Articular chondrocyte of knee joint (primary cell): ENCODE results near the gene HK1. TPM values are rescaled to one million over a fixed set of nuclear protein-coding genes. Genes with fewer than 3 reads are reported as not detected.

Experiments
- total RNA-seq: library from RNA; depleted of rRNA; stranded (reverse); fragments of >200 nt; gene quantifications from 2 replicates; pipeline ENCODE4 v1.2.3, GENCODE V29; 2012

HK1 gene
- total RNA-seq: 108 and 111 TPM in 2 replicates

DNA sequence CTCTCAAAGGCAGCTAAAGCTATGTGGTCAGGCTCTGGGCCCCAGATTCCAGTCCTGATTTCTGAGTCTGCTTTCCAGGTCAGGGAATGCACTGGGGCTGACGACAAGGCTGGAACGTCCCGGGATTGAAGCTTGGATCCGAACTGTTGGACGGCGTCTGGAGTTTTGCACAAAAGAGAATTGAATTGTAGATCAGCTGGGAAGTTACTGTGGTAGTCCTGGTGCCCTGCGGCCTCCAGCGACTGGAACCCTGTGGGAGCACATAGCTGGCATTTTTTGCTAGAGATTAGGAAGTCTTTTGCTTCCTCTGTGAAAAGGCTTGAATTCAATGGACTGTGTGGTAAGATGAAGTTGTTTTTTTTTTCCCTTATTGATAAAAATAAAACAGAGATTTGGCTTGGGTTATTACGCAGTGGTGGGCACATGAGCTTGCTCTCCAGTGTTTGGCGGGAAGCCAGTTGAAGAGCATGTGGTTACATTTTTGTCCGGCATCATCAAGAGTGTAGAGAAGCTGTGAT is at the start of gene HK1:
Gene HK1, plus strand, starts transcription at position 51 of the 518 bp plus-strand sequence.

DNA sequence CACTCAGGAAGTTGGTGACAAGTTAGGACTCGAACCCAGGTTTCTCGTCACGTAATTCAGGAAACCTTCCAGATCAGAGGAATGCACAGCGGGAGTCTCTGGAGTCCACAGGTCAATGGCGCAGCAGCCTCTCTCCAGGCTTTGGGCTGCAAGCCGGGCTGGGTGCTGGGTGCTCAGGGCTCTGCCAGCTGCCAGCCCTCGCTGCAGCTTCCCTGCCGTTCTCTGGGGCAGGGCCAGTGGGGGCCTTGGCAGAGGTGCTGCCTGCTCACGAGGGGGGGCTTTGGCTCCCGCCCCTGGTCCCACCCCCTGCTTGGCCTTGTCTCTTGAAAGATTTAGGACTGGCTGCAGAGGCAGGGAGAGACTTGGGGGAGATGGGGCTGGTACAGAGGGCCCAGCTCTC is 138.4 kb downstream of the HK1 start, which contains the start of gene TACR2:
Gene TACR2, minus strand, starts transcription at position 224 of the 400 bp plus-strand sequence. CDS start 595 bp downstream, outside the sequence.

DNA sequence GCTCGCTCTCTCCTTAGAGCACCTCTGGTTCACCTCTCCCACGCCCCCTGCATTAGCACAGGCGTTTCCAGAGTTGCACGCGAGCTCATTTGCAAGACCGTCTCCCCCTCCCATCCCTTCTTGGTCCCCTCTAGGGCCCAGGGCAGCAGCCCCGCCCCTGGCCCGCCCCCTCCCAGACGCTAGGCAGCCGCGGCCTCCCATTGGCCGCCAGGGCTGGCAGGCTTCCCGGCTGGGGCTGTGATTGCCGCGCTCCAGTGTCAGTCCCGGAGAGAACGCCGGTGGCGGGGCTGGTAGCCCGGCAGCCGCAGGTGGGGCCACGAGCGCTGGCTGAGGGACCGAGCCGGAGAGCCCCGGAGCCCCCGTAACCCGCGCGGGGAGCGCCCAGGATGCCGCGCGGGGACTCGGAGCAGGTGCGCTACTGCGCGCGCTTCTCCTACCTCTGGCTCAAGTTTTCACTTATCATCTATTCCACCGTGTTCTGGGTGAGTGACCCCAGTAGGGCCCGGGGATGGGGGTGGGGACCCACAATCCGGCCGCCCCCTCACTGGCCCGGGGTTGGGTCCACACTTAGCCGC is 173.0 kb downstream of the HK1 start, which contains the start of gene TSPAN15:
Gene TSPAN15, plus strand, starts transcription at position 257 of the 575 bp plus-strand sequence. Its CDS starts 130 bp downstream, at position 387.

Other genes starting within 250 kb of the HK1 start
- gene SRGN, start 190.4 kb upstream of the HK1 start, total RNA-seq: 183 and 191 TPM in 2 replicates
- 50.3 and 53.3 TPM in 2 replicates for gene VPS26A, start 154.3 kb upstream of the HK1 start, total RNA-seq
- gene SUPV3L1, start 98.3 kb upstream of the HK1 start, total RNA-seq: 28.7 and 33.2 TPM in 2 replicates
- gene HKDC1, start 58.2 kb upstream of the HK1 start, total RNA-seq: 0.13 and 0.54 TPM in 2 replicates
- 0.22 and 0.26 TPM in 2 replicates for gene TACR2, start 138.4 kb downstream of the HK1 start, total RNA-seq
- 0.13 and 0.32 TPM in 2 replicates for gene TSPAN15, start 173.0 kb downstream of the HK1 start, total RNA-seq